Astrocyte (in vitro differentiated cells and primary cell): ENCODE measurements around the gene CSMD2. TPM values are rescaled to one million over a fixed set of nuclear protein-coding genes. Genes with fewer than 3 reads are reported as not detected.
A peak's percentile ranks its signal among the peaks of the same experiment; 100 is the strongest.

Source experiments
- DNase-seq: peaks from one replicate; pipeline ENCODE4 v3.0.0-alpha.2; 2010; ENCODE audit warnings: low read depth
- FAIRE-seq: peaks from 2 replicates; lab custom pipeline; 2011; peaks lifted over from hg19 to GRCh38; lab: Jason Lieb, UNC
- H2AFZ ChIP-seq: 2 replicates; pipeline ENCODE4 v1.6.0; 2012; ENCODE audit warnings: low read depth, low read length, inconsistent platforms
- H3K27ac ChIP-seq: 2 replicates; pipeline ENCODE4 v1.5.1; 2011; ENCODE audit warnings: low read depth, low read length, inconsistent platforms
- H3K27me3 ChIP-seq: 2 replicates; pipeline ENCODE4 v1.6.0; 2011; ENCODE audit warnings: low read length, inconsistent platforms; ENCODE audit not compliant: insufficient read depth
- H3K36me3 ChIP-seq: 2 replicates; pipeline ENCODE4 v1.5.1; 2011; ENCODE audit warnings: low read length, inconsistent platforms; ENCODE audit not compliant: insufficient read depth
- H3K4me1 ChIP-seq: 2 replicates; pipeline ENCODE4 v1.5.1; 2011; ENCODE audit warnings: low read length, inconsistent platforms; ENCODE audit not compliant: insufficient read depth
- H3K4me2 ChIP-seq: 2 replicates; pipeline ENCODE4 v1.6.0; 2012; ENCODE audit warnings: low read length, inconsistent platforms
- H3K4me3 ChIP-seq: 2 replicates; pipeline ENCODE4 v1.5.1; 2011; ENCODE audit warnings: low read depth, mild to moderate bottlenecking, low read length, inconsistent platforms; ENCODE audit not compliant: insufficient read depth
- H3K79me2 ChIP-seq: 2 replicates; pipeline ENCODE4 v1.6.0; 2012; ENCODE audit warnings: mild to moderate bottlenecking, low read length, inconsistent platforms; ENCODE audit not compliant: insufficient read depth
- H3K9ac ChIP-seq: 2 replicates; pipeline ENCODE4 v1.6.0; 2012; ENCODE audit warnings: mild to moderate bottlenecking, low read length, inconsistent platforms
- H3K9me3 ChIP-seq: 2 replicates; pipeline ENCODE4 v1.5.1; 2012; ENCODE audit warnings: low read depth, mild to moderate bottlenecking, low read length, inconsistent platforms; ENCODE audit not compliant: insufficient read depth
- H4K20me1 ChIP-seq: 2 replicates; pipeline ENCODE4 v1.6.0; 2012; ENCODE audit warnings: low read length, inconsistent platforms; ENCODE audit not compliant: insufficient read depth
- H3K27ac Mint-ChIP-seq: one replicate; pipeline ENCODE4 v1.8.0; 2021; ENCODE audit warnings: mild to moderate bottlenecking, mixed read lengths; ENCODE audit not compliant: unreplicated experiment
- H3K27me3 Mint-ChIP-seq: one replicate; pipeline ENCODE4 v1.8.0; 2021; ENCODE audit warnings: low read depth, mixed read lengths; ENCODE audit not compliant: unreplicated experiment
- H3K36me3 Mint-ChIP-seq: one replicate; pipeline ENCODE4 v1.8.0; 2021; ENCODE audit warnings: low read depth, mixed read lengths; ENCODE audit not compliant: unreplicated experiment
- H3K4me1 Mint-ChIP-seq: one replicate; pipeline ENCODE4 v1.8.0; 2021; ENCODE audit warnings: low read depth, mixed read lengths; ENCODE audit not compliant: unreplicated experiment
- H3K4me3 Mint-ChIP-seq: one replicate; pipeline ENCODE4 v1.8.0; 2021; ENCODE audit warnings: mild to moderate bottlenecking, moderate library complexity, mixed read lengths; ENCODE audit not compliant: unreplicated experiment
- H3K9me3 Mint-ChIP-seq: one replicate; pipeline ENCODE4 v1.8.0; 2021; ENCODE audit warnings: mild to moderate bottlenecking, mixed read lengths; ENCODE audit not compliant: unreplicated experiment
- EZH2 ChIP-seq: IDR thresholded peaks from 2 replicates; pipeline ENCODE4 v1.6.1; 2012; ENCODE audit warnings: mild to moderate bottlenecking, low read length, inconsistent platforms; ENCODE audit not compliant: insufficient read depth
- total RNA-seq: library from RNA; stranded (reverse); gene quantifications from 2 replicates; pipeline ENCODE4 v1.2.1, GENCODE V29; 2021
- TF ChIP-seq, protein P1 (sequence below): IDR thresholded peaks from 2 replicates; pipeline ENCODE4 v1.5.1; 2011; ENCODE audit warnings: low read depth, mild to moderate bottlenecking, inconsistent platforms, low read length, moderate library complexity; ENCODE audit not compliant: insufficient read depth

The CSMD2 gene
- total RNA-seq, 1 donor from 2014 or later: 11.1 TPM

DNA sequence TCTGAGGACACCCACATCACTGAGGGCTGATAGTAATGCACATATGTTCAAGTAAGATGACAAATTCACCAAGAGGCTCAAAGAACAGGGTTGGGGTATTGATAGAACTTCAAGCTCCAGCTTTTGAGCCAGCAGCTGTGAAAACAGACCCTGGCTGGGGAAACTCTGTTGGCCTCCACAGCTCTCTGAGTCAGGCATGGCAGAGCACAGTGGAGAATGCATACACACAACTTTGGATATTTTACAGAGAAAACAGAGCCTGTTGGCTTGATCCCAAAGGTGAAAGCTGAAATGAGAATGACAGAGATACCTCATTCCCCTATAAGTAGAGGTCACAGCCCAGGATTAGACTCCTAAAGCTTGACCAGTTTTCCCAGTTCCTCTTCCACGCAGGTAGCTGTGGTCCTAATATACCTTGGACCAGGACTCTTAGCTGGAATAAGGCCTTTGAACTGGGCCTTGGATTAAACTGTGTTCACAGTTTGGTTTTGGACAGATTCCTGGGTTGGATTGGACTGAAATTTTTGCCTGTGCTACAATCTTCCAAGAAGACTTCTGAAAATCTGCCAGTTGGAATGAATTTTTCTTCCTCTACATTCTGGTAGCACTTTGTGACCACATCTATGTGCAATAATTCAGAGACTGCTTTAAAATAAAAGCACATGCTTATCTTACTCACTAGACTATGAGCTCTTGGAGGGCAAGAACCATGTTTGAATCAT is 402.8 kb downstream of the CSMD2 start:
- Histone ChIP-seq H3K79me2 (no peaks in the 10 kb centered on the region), H2AFZ (no peak overlapping the region), H3K9me3 (no peaks in the 10 kb centered on the region), H3K27me3 (no peaks in the 10 kb centered on the region), H3K4me1 (peaks cover 31% of the 10 kb centered on the region), H3K9ac (no peak overlapping the region), H3K4me3 (no peak overlapping the region), H4K20me1 (no peaks in the 10 kb centered on the region), H3K27ac (peak overlapping the region; percentile 70), H3K4me2 (peak overlapping the region; percentile 40), H3K36me3 (no peaks in the 10 kb centered on the region)
- peaks cover 14% of the 10 kb centered on the region for H3K4me1 Mint-ChIP-seq
- TF ChIP-seq EZH2: no peak
- TF ChIP-seq, protein P1, sequence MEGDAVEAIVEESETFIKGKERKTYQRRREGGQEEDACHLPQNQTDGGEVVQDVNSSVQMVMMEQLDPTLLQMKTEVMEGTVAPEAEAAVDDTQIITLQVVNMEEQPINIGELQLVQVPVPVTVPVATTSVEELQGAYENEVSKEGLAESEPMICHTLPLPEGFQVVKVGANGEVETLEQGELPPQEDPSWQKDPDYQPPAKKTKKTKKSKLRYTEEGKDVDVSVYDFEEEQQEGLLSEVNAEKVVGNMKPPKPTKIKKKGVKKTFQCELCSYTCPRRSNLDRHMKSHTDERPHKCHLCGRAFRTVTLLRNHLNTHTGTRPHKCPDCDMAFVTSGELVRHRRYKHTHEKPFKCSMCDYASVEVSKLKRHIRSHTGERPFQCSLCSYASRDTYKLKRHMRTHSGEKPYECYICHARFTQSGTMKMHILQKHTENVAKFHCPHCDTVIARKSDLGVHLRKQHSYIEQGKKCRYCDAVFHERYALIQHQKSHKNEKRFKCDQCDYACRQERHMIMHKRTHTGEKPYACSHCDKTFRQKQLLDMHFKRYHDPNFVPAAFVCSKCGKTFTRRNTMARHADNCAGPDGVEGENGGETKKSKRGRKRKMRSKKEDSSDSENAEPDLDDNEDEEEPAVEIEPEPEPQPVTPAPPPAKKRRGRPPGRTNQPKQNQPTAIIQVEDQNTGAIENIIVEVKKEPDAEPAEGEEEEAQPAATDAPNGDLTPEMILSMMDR: no peak
- DNase-seq (peak; percentile 86), FAIRE-seq (no peak)
- peaks cover 4% of the 10 kb centered on the region for H3K27me3 Mint-ChIP-seq
- peak overlapping the region; percentile 27 for H3K27ac Mint-ChIP-seq
- H3K4me3 Mint-ChIP-seq: no peak overlapping the region
- peaks cover 2% of the 10 kb centered on the region for H3K36me3 Mint-ChIP-seq
- peaks cover 2% of the 10 kb centered on the region for H3K9me3 Mint-ChIP-seq

DNA sequence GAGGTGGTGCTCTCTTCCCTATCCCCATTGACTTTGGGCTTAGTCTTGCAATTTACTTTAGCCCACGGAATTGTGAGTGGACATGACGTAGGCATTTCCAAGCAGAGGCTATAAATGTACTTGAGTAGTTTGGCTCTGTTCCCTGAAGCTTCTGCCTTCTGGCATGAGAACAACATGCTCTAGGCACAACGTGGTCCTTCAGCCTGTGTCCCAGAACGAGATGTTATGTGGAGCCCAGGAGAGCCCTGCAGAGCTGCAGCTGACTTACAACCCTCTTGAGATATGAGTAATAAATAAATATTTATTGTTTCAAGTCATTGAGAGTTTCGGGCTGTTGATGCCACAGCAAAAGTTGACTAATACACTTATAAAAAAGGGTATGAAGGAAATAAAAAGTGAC is 406.3 kb downstream of the CSMD2 start:
- peaks cover 5% of the 10 kb centered on the region for H3K36me3 Mint-ChIP-seq
- no peak overlapping the region for H3K4me3 ChIP-seq
- H3K27me3 Mint-ChIP-seq: peaks cover 6% of the 10 kb centered on the region
- peaks cover 24% of the 10 kb centered on the region for H3K4me1 ChIP-seq
- H3K4me1 Mint-ChIP-seq: peaks cover 10% of the 10 kb centered on the region
- no peaks in the 10 kb centered on the region for H3K79me2 ChIP-seq
- H3K9me3 Mint-ChIP-seq: peaks cover 2% of the 10 kb centered on the region
- H3K36me3 ChIP-seq: no peaks in the 10 kb centered on the region
- TF ChIP-seq, protein P1: no peak
- no peak for TF ChIP-seq EZH2
- no peak overlapping the region for H3K27ac Mint-ChIP-seq
- H2AFZ ChIP-seq: no peak overlapping the region
- H3K9me3 ChIP-seq: no peaks in the 10 kb centered on the region
- H3K4me2 ChIP-seq: no peak overlapping the region
- peak; percentile 59 for DNase-seq
- H3K27me3 ChIP-seq: no peaks in the 10 kb centered on the region
- no peak for FAIRE-seq
- no peak overlapping the region for H3K4me3 Mint-ChIP-seq
- no peaks in the 10 kb centered on the region for H4K20me1 ChIP-seq
- no peak overlapping the region for H3K9ac ChIP-seq
- H3K27ac ChIP-seq: no peak overlapping the region
